Measurements from ENCODE around the gene CA9. TPM values are rescaled to one million over a fixed set of nuclear protein-coding genes. Genes with fewer than 3 reads are reported as not detected.

Gene CA9
- total RNA-seq, 1 experiment from 2014 or later: 1.0 TPM

DNA sequence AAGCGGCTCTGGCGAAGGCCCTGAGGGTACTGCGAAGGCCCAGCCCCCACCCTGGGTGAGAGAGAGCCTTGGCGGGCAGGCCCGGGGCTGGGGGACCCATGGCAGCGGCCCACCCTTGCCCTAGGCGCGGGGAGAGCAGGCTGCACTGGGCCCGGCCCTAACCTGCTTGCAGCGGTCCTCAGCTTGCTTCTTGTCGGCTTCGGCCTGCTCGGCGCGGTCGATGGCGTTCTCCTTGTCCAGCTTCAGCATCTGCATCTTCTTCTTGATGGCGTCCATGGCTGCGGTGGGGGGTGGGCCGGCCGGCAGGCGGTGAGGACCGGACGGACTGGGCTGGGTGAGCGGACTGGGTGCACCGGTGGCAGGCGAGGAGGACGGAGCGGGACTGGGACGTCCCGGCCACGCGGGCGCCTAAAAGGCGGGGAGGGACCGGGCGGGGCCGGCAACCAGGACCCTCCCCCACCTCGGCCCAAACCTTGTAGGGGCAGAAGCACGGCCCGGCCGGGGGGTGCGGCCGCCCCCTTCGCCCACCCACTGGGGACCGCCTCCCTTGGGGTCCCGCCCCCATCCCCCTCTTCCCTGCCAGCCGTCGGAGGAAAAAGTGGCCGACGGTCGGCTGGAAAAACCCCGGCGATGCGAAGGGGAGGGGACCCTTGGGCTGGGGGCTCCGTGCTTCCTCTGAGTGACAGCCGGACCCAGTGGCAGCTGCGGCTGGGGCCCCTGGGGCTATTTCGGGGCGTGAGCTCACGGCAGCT is 16.0 kb downstream of the CA9 start, which contains the start of gene TPM2 (continued):
- TF ChIP-seq, protein P1, sequence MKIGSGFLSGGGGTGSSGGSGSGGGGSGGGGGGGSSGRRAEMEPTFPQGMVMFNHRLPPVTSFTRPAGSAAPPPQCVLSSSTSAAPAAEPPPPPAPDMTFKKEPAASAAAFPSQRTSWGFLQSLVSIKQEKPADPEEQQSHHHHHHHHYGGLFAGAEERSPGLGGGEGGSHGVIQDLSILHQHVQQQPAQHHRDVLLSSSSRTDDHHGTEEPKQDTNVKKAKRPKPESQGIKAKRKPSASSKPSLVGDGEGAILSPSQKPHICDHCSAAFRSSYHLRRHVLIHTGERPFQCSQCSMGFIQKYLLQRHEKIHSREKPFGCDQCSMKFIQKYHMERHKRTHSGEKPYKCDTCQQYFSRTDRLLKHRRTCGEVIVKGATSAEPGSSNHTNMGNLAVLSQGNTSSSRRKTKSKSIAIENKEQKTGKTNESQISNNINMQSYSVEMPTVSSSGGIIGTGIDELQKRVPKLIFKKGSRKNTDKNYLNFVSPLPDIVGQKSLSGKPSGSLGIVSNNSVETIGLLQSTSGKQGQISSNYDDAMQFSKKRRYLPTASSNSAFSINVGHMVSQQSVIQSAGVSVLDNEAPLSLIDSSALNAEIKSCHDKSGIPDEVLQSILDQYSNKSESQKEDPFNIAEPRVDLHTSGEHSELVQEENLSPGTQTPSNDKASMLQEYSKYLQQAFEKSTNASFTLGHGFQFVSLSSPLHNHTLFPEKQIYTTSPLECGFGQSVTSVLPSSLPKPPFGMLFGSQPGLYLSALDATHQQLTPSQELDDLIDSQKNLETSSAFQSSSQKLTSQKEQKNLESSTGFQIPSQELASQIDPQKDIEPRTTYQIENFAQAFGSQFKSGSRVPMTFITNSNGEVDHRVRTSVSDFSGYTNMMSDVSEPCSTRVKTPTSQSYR (CRISPR knock-in tag; IDR thresholded peaks at IDR 0.05): peak; percentile 10; the same call in 1 of the 2 replicates
- TF ChIP-seq, protein P2, sequence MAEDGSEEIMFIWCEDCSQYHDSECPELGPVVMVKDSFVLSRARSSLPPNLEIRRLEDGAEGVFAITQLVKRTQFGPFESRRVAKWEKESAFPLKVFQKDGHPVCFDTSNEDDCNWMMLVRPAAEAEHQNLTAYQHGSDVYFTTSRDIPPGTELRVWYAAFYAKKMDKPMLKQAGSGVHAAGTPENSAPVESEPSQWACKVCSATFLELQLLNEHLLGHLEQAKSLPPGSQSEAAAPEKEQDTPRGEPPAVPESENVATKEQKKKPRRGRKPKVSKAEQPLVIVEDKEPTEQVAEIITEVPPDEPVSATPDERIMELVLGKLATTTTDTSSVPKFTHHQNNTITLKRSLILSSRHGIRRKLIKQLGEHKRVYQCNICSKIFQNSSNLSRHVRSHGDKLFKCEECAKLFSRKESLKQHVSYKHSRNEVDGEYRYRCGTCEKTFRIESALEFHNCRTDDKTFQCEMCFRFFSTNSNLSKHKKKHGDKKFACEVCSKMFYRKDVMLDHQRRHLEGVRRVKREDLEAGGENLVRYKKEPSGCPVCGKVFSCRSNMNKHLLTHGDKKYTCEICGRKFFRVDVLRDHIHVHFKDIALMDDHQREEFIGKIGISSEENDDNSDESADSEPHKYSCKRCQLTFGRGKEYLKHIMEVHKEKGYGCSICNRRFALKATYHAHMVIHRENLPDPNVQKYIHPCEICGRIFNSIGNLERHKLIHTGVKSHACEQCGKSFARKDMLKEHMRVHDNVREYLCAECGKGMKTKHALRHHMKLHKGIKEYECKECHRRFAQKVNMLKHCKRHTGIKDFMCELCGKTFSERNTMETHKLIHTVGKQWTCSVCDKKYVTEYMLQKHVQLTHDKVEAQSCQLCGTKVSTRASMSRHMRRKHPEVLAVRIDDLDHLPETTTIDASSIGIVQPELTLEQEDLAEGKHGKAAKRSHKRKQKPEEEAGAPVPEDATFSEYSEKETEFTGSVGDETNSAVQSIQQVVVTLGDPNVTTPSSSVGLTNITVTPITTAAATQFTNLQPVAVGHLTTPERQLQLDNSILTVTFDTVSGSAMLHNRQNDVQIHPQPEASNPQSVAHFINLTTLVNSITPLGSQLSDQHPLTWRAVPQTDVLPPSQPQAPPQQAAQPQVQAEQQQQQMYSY (CRISPR knock-in tag; IDR thresholded peaks at IDR 0.05): peak; percentile 71

DNA sequence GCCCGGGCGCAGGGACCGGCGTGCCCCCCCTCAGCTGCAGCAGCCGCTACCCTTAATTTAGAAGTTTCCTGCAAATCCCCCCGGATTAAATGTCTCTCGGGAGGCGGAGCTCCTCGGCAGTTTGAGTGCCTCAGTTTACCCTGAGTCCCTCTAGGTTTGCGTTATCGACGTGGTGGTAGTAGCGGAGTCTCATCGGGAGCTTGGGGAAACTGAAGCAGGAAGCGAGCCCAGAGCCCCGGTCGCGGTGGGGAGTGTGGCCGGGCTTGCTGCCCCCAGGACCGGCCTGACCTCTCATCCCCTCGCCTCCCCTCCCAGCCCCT is 16.5 kb downstream of the CA9 start:
- TF ChIP-seq KAT7 (CRISPR knock-in tag; IDR thresholded peaks at IDR 0.05; ENCODE audit: borderline replicate concordance) (no peak), IRF2 (CRISPR knock-in tag; IDR thresholded peaks at IDR 0.05; ENCODE audit: borderline replicate concordance, low read depth) (no peak)
- TF ChIP-seq, protein P3, sequence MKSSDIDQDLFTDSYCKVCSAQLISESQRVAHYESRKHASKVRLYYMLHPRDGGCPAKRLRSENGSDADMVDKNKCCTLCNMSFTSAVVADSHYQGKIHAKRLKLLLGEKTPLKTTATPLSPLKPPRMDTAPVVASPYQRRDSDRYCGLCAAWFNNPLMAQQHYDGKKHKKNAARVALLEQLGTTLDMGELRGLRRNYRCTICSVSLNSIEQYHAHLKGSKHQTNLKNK (CRISPR knock-in tag; IDR thresholded peaks at IDR 0.05): no peak
- TF ChIP-seq, protein P4, sequence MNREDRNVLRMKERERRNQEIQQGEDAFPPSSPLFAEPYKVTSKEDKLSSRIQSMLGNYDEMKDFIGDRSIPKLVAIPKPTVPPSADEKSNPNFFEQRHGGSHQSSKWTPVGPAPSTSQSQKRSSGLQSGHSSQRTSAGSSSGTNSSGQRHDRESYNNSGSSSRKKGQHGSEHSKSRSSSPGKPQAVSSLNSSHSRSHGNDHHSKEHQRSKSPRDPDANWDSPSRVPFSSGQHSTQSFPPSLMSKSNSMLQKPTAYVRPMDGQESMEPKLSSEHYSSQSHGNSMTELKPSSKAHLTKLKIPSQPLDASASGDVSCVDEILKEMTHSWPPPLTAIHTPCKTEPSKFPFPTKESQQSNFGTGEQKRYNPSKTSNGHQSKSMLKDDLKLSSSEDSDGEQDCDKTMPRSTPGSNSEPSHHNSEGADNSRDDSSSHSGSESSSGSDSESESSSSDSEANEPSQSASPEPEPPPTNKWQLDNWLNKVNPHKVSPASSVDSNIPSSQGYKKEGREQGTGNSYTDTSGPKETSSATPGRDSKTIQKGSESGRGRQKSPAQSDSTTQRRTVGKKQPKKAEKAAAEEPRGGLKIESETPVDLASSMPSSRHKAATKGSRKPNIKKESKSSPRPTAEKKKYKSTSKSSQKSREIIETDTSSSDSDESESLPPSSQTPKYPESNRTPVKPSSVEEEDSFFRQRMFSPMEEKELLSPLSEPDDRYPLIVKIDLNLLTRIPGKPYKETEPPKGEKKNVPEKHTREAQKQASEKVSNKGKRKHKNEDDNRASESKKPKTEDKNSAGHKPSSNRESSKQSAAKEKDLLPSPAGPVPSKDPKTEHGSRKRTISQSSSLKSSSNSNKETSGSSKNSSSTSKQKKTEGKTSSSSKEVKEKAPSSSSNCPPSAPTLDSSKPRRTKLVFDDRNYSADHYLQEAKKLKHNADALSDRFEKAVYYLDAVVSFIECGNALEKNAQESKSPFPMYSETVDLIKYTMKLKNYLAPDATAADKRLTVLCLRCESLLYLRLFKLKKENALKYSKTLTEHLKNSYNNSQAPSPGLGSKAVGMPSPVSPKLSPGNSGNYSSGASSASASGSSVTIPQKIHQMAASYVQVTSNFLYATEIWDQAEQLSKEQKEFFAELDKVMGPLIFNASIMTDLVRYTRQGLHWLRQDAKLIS (CRISPR knock-in tag; IDR thresholded peaks at IDR 0.05; ENCODE audit: borderline replicate concordance): no peak

DNA sequence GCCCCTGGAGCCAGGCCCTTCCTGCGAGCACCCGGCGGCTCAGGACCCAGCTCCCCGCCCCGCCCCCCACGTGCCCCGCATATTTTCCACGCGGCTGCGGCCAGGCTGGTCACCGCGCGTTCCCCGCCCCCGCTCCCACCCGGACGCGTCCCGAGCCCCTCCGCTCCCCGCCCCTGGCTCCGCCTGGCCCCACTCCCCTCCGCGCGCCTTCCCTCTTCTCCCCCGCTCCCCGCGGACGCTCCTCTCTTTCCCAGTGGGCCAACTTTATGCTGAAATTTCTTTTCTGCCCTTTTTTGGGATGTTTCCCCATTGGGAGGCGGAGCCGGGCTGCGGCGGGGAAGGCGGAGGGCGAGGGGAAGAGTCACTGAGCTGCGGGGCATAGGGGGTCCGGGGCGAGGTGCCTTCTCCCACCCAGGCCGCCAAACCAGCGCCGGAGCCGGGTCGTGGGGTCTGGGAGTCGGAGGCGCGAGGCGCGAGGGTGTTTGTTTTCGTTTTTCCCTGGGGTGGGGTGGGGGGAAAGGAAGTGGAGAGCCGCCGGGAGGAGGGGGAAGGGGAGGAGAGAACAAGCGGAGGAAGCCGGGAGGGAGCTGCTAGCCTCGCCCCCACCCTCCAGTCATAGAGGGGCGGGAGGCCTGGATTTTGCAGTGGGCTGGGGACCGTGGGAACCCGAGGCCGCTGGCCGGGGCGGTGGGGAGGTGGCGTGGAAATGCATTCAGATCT is 17.0 kb downstream of the CA9 start:
- ChIA-PET CTCF (interaction anchor here (0.7 to 6.8 kb wide), 17 partner anchors 15 to 99 kb away, joined by 3 to 49 read pairs (median 11); partner anchors contain the start of genes ARHGEF39, CCDC107, CREB3 and RGP1), POLR2A (interaction anchor here (0.9 to 5.2 kb wide), 14 partner anchors 8 to 587 kb away, joined by 3 to 38 read pairs (median 6); partner anchors contain the start of genes ARHGEF39, CCDC107, CREB3 and RMRP)
- H3K27me3 Mint-ChIP-seq (ENCODE audit: low read depth): no peaks in the 10 kb centered on the region
- no peak overlapping the region for H3K27ac Mint-ChIP-seq
- H3K4me1 Mint-ChIP-seq: peaks cover 23% of the 10 kb centered on the region
- H3K36me3 Mint-ChIP-seq: peaks cover 8% of the 10 kb centered on the region
- TF ChIP-seq, protein P5, sequence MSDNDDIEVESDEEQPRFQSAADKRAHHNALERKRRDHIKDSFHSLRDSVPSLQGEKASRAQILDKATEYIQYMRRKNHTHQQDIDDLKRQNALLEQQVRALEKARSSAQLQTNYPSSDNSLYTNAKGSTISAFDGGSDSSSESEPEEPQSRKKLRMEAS (CRISPR knock-in tag; IDR thresholded peaks at IDR 0.05): no peak
- 0 out of 2 replicates have a peak, but pooled peaks have one; percentile 11 for TF ChIP-seq SP1 (CRISPR knock-in tag; conservative IDR thresholded peaks at IDR 0.05)
- TF ChIP-seq ETV6 (CRISPR knock-in tag; IDR thresholded peaks at IDR 0.05): 0 out of 2 replicates have a peak, but pooled peaks have one; percentile 11
- ATAC-seq: peak; percentile 40
- peak; percentile 64 for DNase-seq (ENCODE audit: low spot score)
- peak overlapping the region; percentile 91 for H3K4me3 Mint-ChIP-seq
- H3K9me3 Mint-ChIP-seq: no peaks in the 10 kb centered on the region

More for the DNA sequence above, 16.5 kb downstream of the CA9 start:
- H3K9me3 Mint-ChIP-seq: no peaks in the 10 kb centered on the region
- DNase-seq (ENCODE audit: low spot score) (peak; percentile 54), ATAC-seq (peak; percentile 29)
- no peak overlapping the region for H3K27ac Mint-ChIP-seq
- peaks cover 12% of the 10 kb centered on the region for H3K36me3 Mint-ChIP-seq
- POLR2A ChIA-PET: interaction anchor here (0.9 to 5.2 kb wide), 13 partner anchors 10 to 587 kb away, joined by 3 to 38 read pairs (median 8); partner anchors contain the start of genes ARHGEF39, CCDC107, CREB3 and RMRP
- H3K4me1 Mint-ChIP-seq: peaks cover 23% of the 10 kb centered on the region
- H3K27me3 Mint-ChIP-seq (ENCODE audit: low read depth): no peaks in the 10 kb centered on the region
- peak overlapping the region; percentile 91 for H3K4me3 Mint-ChIP-seq
- CTCF ChIA-PET: interaction anchor here (1.1 to 6.8 kb wide), 14 partner anchors 15 to 100 kb away, joined by 4 to 49 read pairs (median 12); partner anchors contain the start of genes ARHGEF39, CCDC107, CREB3 and RGP1

All from WTC11 (cell line).